ENCODE measurements around the gene ACAD10.

The ACAD10 gene

GRCh38 chr12:111764120-111764821 is 78.4 kb downstream of the ACAD10 start:
- no peak for TF ChIP-seq FOXP2 (optimal IDR thresholded peaks at IDR 0.05; ENCODE audit: borderline replicate concordance, extremely low read depth, extremely low read length, insufficient read depth)
- TF ChIP-seq, protein P1, sequence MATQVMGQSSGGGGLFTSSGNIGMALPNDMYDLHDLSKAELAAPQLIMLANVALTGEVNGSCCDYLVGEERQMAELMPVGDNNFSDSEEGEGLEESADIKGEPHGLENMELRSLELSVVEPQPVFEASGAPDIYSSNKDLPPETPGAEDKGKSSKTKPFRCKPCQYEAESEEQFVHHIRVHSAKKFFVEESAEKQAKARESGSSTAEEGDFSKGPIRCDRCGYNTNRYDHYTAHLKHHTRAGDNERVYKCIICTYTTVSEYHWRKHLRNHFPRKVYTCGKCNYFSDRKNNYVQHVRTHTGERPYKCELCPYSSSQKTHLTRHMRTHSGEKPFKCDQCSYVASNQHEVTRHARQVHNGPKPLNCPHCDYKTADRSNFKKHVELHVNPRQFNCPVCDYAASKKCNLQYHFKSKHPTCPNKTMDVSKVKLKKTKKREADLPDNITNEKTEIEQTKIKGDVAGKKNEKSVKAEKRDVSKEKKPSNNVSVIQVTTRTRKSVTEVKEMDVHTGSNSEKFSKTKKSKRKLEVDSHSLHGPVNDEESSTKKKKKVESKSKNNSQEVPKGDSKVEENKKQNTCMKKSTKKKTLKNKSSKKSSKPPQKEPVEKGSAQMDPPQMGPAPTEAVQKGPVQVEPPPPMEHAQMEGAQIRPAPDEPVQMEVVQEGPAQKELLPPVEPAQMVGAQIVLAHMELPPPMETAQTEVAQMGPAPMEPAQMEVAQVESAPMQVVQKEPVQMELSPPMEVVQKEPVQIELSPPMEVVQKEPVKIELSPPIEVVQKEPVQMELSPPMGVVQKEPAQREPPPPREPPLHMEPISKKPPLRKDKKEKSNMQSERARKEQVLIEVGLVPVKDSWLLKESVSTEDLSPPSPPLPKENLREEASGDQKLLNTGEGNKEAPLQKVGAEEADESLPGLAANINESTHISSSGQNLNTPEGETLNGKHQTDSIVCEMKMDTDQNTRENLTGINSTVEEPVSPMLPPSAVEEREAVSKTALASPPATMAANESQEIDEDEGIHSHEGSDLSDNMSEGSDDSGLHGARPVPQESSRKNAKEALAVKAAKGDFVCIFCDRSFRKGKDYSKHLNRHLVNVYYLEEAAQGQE (IDR thresholded peaks at IDR 0.05; ENCODE audit: insufficient read depth in 1 of 2, low read depth in 2 of 2, low read length in 2 of 2): no peak
- no peak for TF ChIP-seq POLR2AphosphoS5 (IDR thresholded peaks at IDR 0.05; ENCODE audit: low read depth, low read length)
- TF ChIP-seq TAF1 (IDR thresholded peaks at IDR 0.05; ENCODE audit: borderline replicate concordance, insufficient read depth, low read length): no peak
- no peak for TF ChIP-seq SIN3A (IDR thresholded peaks at IDR 0.05; ENCODE audit: borderline replicate concordance, insufficient read depth, low read length)

DNA sequence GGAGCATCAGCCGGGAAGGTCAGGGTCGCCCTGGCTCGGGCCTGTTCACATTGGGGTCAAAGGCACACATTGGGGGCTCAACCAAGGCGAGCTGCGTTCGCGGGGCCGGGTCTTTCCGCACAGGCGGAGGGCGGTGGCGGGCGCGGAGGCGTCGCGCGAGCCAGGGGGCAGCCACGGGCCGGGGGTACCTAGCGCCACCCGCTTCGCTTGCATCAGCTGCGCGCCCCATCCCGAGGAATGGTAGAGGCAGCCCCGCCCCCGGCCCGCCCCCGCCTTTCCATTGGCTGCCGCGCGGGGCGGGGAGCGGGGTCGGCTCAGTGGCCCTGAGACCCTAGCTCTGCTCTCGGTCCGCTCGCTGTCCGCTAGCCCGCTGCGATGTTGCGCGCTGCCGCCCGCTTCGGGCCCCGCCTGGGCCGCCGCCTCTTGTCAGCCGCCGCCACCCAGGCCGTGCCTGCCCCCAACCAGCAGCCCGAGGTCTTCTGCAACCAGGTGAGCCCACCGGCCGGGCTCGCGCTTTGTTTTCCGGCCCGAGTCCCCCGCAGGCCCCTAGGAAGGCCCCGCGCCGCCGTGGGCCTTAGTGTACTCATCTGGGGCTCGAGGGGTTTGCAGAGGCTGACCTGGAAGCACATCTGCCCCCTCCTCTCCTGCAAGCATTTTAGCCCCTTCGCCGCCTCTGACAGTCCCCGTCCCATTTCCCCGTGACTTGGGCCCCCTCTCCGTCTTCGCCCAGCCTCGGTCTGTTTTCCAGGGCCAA is 80.9 kb downstream of the ACAD10 start, which contains the start of gene ALDH2:
Gene ALDH2 (plus strand): TSS at position 326 of the 754 bp plus-strand sequence. CDS start 50 bp downstream, at position 376.
- TF ChIP-seq FOXP2 (optimal IDR thresholded peaks at IDR 0.05; ENCODE audit: borderline replicate concordance, extremely low read depth, extremely low read length, insufficient read depth) (no peak), SIN3A (IDR thresholded peaks at IDR 0.05; ENCODE audit: borderline replicate concordance, insufficient read depth, low read length) (no peak), TAF1 (IDR thresholded peaks at IDR 0.05; ENCODE audit: borderline replicate concordance, insufficient read depth, low read length) (no peak), POLR2AphosphoS5 (IDR thresholded peaks at IDR 0.05; ENCODE audit: low read depth, low read length) (no peak)
- TF ChIP-seq, protein P1 (IDR thresholded peaks at IDR 0.05; ENCODE audit: insufficient read depth in 1 of 2, low read depth in 2 of 2, low read length in 2 of 2): no peak

DNA sequence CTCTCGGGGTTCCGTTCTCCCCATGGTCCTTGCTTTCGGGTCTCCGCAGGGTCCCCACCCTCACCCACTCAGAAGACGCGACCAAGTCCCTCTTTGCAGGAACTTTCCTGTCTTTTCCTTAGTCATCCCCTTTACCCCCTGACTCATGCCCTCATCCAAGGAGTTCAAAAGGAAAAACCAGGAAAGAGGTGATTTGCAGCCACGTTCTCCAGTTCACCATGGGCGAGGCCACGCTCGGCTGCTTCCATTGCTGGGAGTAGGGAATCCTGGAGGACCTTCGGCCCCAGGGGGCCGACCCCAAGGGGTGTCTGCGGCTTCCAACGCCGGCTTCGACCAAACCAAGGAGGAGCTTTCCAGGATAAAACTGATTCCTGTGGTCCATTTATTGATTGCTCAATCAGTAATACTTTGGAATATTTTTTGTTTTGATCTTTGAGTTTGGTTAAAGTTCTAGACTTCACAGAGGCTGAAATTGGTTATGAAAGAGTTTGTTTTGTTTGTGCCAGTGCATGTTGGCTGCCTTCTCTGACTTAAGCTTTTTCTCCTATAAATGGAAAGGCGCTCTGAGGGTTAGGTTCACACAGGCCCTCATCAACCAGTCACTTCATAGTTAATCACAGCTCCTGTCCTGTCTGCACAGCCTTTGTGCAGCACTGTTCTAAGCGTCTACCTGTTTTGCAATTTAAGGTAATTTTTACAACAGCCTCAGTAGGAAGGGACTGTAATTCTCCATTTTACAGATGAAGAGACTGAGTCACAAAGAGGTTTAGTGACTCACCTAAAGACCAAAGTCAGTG is 81.7 kb downstream of the ACAD10 start:
- TF ChIP-seq SIN3A (IDR thresholded peaks at IDR 0.05; ENCODE audit: borderline replicate concordance, insufficient read depth, low read length): no peak
- TF ChIP-seq, protein P1 (IDR thresholded peaks at IDR 0.05; ENCODE audit: insufficient read depth in 1 of 2, low read depth in 2 of 2, low read length in 2 of 2): no peak
- TF ChIP-seq TAF1 (IDR thresholded peaks at IDR 0.05; ENCODE audit: borderline replicate concordance, insufficient read depth, low read length): no peak
- no peak for TF ChIP-seq POLR2AphosphoS5 (IDR thresholded peaks at IDR 0.05; ENCODE audit: low read depth, low read length)
- no peak for TF ChIP-seq FOXP2 (optimal IDR thresholded peaks at IDR 0.05; ENCODE audit: borderline replicate concordance, extremely low read depth, extremely low read length, insufficient read depth)

- TF ChIP-seq POLR2AphosphoS5 (IDR thresholded peaks at IDR 0.05; ENCODE audit: low read depth, low read length) (no peak), FOXP2 (optimal IDR thresholded peaks at IDR 0.05; ENCODE audit: borderline replicate concordance, extremely low read depth, extremely low read length, insufficient read depth) (no peak)
These were observed 82.5 kb downstream of the ACAD10 start for GRCh38 chr12:111768159-111768895.

DNA sequence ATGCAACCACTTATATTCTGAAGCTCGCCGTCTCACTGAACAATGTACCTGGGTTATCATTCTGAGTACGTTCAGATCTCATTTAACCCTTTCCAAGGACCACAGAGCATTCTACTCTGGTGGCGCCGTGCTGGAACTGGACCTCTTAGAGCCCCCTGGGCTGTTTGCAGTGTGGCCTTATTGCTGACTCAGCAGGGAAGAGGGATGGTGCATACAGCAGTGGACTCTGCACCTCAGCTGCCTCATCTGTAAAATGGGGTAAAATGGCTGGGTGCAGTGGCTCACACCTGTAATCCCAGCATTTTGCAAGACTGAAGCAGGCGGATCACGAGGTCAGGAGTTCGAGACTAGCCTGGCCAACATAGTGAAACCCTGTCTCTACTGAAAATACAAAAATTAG is 83.7 kb downstream of the ACAD10 start:
- TF ChIP-seq POLR2AphosphoS5 (IDR thresholded peaks at IDR 0.05; ENCODE audit: low read depth, low read length): no peak
- TF ChIP-seq, protein P1 (IDR thresholded peaks at IDR 0.05; ENCODE audit: insufficient read depth in 1 of 2, low read depth in 2 of 2, low read length in 2 of 2): no peak
- no peak for TF ChIP-seq FOXP2 (optimal IDR thresholded peaks at IDR 0.05; ENCODE audit: borderline replicate concordance, extremely low read depth, extremely low read length, insufficient read depth)
- no peak for TF ChIP-seq TAF1 (IDR thresholded peaks at IDR 0.05; ENCODE audit: borderline replicate concordance, insufficient read depth, low read length)
- no peak for TF ChIP-seq SIN3A (IDR thresholded peaks at IDR 0.05; ENCODE audit: borderline replicate concordance, insufficient read depth, low read length)

All from PFSK-1 (cell line).